Transverse colon (tissue), 4 donors: ENCODE results near the gene HSH2D.

ENCODE experiments used
- CTCF ChIP-seq, 5 experiments: fragments of 200-600 bp in 3 of 5; fragments of 450-650 bp in 2 of 5; sonication (generic) in 3 of 5; IDR thresholded peaks; 1 replicate in 2 of 5; 2 replicates in 3 of 5; pipeline ENCODE4 v1.5.1; 2016 to 2017; ENCODE audit warnings: antibody characterized with exemption in 5 of 5, inconsistent platforms in 3 of 5, mild to moderate bottlenecking in 2 of 5, moderate library complexity in 1 of 5
- EP300 ChIP-seq: sonication (generic); formaldehyde crosslinking; IDR thresholded peaks from one replicate; pipeline ENCODE4 v1.6.1; 2017; ENCODE audit warnings: antibody characterized with exemption, low read depth
- POLR2A ChIP-seq: fragments of 450-650 bp; IDR thresholded peaks from one replicate; pipeline ENCODE4 v1.6.1; 2016; ENCODE audit warnings: antibody characterized with exemption, mild to moderate bottlenecking, moderate library complexity
- POLR2AphosphoS5 ChIP-seq, 3 donors: sonication (generic); formaldehyde crosslinking; IDR thresholded peaks; one replicate each; pipeline ENCODE4 v1.6.1; 2016; ENCODE audit warnings: antibody characterized with exemption in 3 of 3

GRCh38 chr19:16203256-16204004 is 59.9 kb downstream of the HSH2D start:
- TF ChIP-seq CTCF (IDR thresholded peaks at IDR 0.05) (no peak), POLR2A (no peak), POLR2AphosphoS5 (IDR thresholded peaks at IDR 0.05) (no peak), EP300 (no peak)
